Activated T-cell treated with anti-CD3 and anti-CD28 coated beads, Interleukin-2, amount 50 U/mL, for 48 hours (primary cell): ENCODE data around the gene ASPHD1.

Source experiments
- DNase-seq, 2 experiments: peaks; one replicate each; pipeline ENCODE4 v3.0.0-alpha.2; 2020

Gene ASPHD1

GRCh38 chr16:29947897-29948296 is 47.6 kb downstream of the ASPHD1 start:
- no peak for DNase-seq

DNA sequence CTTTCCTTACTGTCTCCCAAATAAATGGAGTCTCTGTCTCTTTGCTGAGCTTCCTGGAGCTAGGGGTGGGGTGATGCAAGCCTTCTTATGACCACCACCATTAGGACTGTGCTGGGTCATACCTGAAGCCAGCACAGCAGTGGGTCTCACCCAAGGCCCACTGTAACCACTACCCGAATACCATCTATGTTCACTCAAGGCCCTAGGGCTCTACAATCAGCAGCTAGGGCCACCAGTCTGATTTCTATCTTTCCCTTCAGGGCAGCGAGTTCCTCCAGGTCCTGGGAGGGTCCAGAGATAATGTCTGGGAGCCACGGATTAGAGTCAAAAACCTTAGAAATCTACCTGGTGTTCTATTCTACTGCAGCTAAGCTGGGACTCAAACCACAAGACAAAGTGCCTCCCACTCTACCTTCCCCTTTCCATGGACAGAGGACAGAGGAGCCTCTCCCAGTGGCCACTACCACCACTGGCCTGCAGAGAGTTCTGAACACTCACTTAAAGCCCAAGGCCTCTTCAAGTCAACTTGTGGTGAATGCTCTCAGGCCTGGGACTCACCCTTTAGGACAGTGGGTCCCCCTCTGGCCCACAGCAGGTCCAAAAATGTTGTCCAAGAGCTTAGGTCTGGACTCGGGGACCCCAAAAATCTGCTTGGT is 50.6 kb downstream of the ASPHD1 start:
- no peak for DNase-seq

DNA sequence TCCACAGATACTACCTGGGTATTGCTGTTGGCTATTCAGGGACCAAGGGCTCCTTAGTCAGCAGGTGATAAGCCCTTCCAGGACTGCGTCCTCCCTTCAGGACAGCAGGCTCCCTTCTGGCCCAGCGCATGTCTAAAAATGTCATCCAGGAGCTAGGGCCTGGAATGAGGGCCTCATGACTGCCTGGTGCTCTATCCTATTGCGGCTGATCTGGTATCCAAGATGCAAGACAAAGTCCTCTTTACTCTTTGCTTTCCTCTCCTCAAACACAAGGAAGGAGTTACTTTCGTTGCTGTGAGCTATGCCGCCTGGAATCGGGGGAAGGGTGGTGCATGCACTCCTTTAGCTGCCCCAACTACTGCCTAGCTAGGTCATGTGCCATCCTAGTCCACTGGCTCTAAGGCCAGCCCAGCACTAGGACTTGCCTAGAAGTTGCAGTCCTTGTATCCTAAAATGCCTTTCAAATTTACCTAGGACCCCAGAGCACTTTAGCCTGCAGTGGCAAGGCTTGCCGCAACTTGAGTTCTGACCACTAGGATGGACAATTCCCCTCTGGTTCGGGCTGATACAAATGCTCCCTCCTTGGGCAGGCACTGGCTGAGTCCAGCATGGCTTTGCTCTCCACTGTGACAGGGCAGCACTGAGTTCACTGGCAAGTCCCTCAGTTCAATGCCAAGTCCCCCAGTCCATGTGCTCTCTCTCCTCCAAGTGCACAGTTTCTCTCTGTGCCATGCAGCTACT is 51.5 kb downstream of the ASPHD1 start:
- DNase-seq: no peak
